H1 (cell line): ENCODE data around the gene PGAP2. TPM values are rescaled to one million over a fixed set of nuclear protein-coding genes. Genes with fewer than 3 reads are reported as not detected.

Experiments
- CTCF ChIA-PET: fragments of 300-600 bp; sonication (Branson Sonifier 250); formaldehyde crosslinking; loops from one replicate; lab custom pipeline; 2021; ENCODE audit not compliant: partially characterized antibody; lab: Charles Lee
- POLR2A ChIA-PET: fragments of 300-600 bp; sonication (Branson Sonifier 250); formaldehyde crosslinking; loops from one replicate; lab custom pipeline; 2021; ENCODE audit warnings: inconsistent platforms; ENCODE audit not compliant: partially characterized antibody; lab: Charles Lee
- DNase-seq, 2 experiments: peaks; one replicate each; pipeline versions ENCODE4 v3.0.0 to v3.0.0-alpha.2; 2010 to 2022; ENCODE audit warnings: low spot score in 2 of 2, low read depth in 1 of 2, mixed read lengths in 1 of 2
- FAIRE-seq: peaks from 2 replicates; lab custom pipeline; 2011; peaks lifted over from hg19 to GRCh38; lab: Jason Lieb, UNC
- H2AFZ ChIP-seq: 2 replicates; pipeline ENCODE4 v1.8.1; 2012; ENCODE audit warnings: low read length, inconsistent platforms
- H2AK5ac ChIP-seq: 2 replicates; pipeline ENCODE4 v1.6.1; 2013; ENCODE audit warnings: low read depth, low read length
- H2BK120ac ChIP-seq: replicated peaks from 2 replicates; pipeline ENCODE3; 2013; ENCODE audit warnings: low read depth, low read length, inconsistent platforms
- H2BK12ac ChIP-seq: 2 replicates; pipeline ENCODE4 v1.6.1; 2013; ENCODE audit warnings: low read depth, low read length
- H2BK15ac ChIP-seq: 2 replicates; pipeline ENCODE4 v1.6.1; 2013; ENCODE audit warnings: low read length
- H2BK20ac ChIP-seq: 2 replicates; pipeline ENCODE4 v1.6.1; 2013; ENCODE audit warnings: low read length
- H2BK5ac ChIP-seq: 2 replicates; pipeline ENCODE4 v1.6.1; 2013; ENCODE audit warnings: low read depth, low read length
- H3K14ac ChIP-seq: 2 replicates; pipeline ENCODE4 v1.6.1; 2013; ENCODE audit warnings: inconsistent platforms; ENCODE audit not compliant: insufficient read length
- H3K18ac ChIP-seq: 2 replicates; pipeline ENCODE4 v1.6.1; 2013; ENCODE audit warnings: low read length; ENCODE audit errors: extremely low read depth
- H3K23ac ChIP-seq: 2 replicates; pipeline ENCODE4 v1.6.1; 2013; ENCODE audit warnings: inconsistent platforms; ENCODE audit not compliant: insufficient read length
- H3K23me2 ChIP-seq: 2 replicates; pipeline ENCODE4 v1.6.1; 2013; ENCODE audit warnings: low read depth, low read length
- H3K27ac ChIP-seq: 2 replicates; pipeline ENCODE4 v1.6.1; 2011; ENCODE audit warnings: low read depth, low read length, inconsistent platforms
- H3K27me3 ChIP-seq, 4 experiments: replicated peaks in 1 of 4; 1 replicate in 1 of 4; 2 replicates in 3 of 4; pipeline versions ENCODE4 v1.6.1 to v1.8.1; 2011 to 2013; ENCODE audit warnings: low read length in 3 of 4, mild to moderate bottlenecking in 3 of 4, inconsistent platforms in 2 of 4, mixed read lengths in 2 of 4, moderate library complexity in 1 of 4; ENCODE audit not compliant: control insufficient read depth in 3 of 4, insufficient read depth in 3 of 4; ENCODE audit errors: extremely low read depth in 1 of 4
- H3K36me3 ChIP-seq, 4 experiments: 2 replicates each; pipeline versions ENCODE4 v1.6.1 to v1.8.1; 2011 to 2013; ENCODE audit warnings: mild to moderate bottlenecking in 4 of 4, low read length in 3 of 4, moderate library complexity in 2 of 4, control low read depth in 1 of 4, inconsistent platforms in 1 of 4; ENCODE audit not compliant: insufficient read depth in 4 of 4, control insufficient read depth in 2 of 4
- H3K4ac ChIP-seq: replicated peaks from 2 replicates; pipeline ENCODE3; 2013; ENCODE audit warnings: low read length, low read depth, mixed read lengths, inconsistent platforms; ENCODE audit not compliant: insufficient read length
- H3K4me1 ChIP-seq, 4 experiments: replicated peaks in 1 of 4; 1 replicate in 1 of 4; 2 replicates in 3 of 4; pipeline versions ENCODE4 v1.6.1 to v1.8.1; 2011 to 2013; ENCODE audit warnings: low read length in 3 of 4, inconsistent platforms in 2 of 4, mixed read lengths in 1 of 4; ENCODE audit not compliant: insufficient read depth in 4 of 4, control insufficient read depth in 3 of 4
- H3K4me2 ChIP-seq, 2 experiments: 2 replicates each; pipeline versions ENCODE4 v1.6.1 to v1.8.1; 2011 to 2013; ENCODE audit warnings: low read depth in 2 of 2, low read length in 2 of 2, control low read depth in 1 of 2, inconsistent platforms in 1 of 2, mild to moderate bottlenecking in 1 of 2; ENCODE audit not compliant: insufficient read depth in 1 of 2
- H3K4me3 ChIP-seq, 4 experiments: fragments of 200-600, 300-600 bp in 1 of 4; sonication (generic), shearing (Covaris generic), sonication (Bioruptor Twin) in 1 of 4; 2 replicates each; pipeline versions ENCODE4 v1.5.1 to v1.8.1; 2011 to 2016; ENCODE audit warnings: low read length in 4 of 4, low read depth in 3 of 4, control low read depth in 2 of 4, inconsistent platforms in 2 of 4, mild to moderate bottlenecking in 2 of 4, mixed read lengths in 1 of 4, moderate library complexity in 1 of 4; ENCODE audit not compliant: insufficient read depth in 2 of 4; ENCODE audit errors: extremely low read depth in 1 of 4
- H3K56ac ChIP-seq: replicated peaks from 2 replicates; pipeline ENCODE3; 2013; ENCODE audit warnings: low read depth, mild to moderate bottlenecking, mixed read lengths, low read length, inconsistent platforms; ENCODE audit not compliant: insufficient read length
- H3K79me1 ChIP-seq: 2 replicates; pipeline ENCODE4 v1.6.1; 2013; ENCODE audit warnings: low read depth, low read length, control low read depth
- H3K79me2 ChIP-seq, 2 experiments: 2 replicates each; pipeline versions ENCODE4 v1.6.1 to v1.8.1; 2012 to 2013; ENCODE audit warnings: low read length in 2 of 2, mild to moderate bottlenecking in 2 of 2, inconsistent platforms in 1 of 2; ENCODE audit not compliant: insufficient read depth in 2 of 2, control insufficient read depth in 1 of 2
- H3K9ac ChIP-seq, 4 experiments: replicated peaks in 1 of 4; 1 replicate in 1 of 4; 2 replicates in 3 of 4; pipeline versions ENCODE4 v1.6.1 to v1.8.1; 2011 to 2013; ENCODE audit warnings: low read depth in 3 of 4, low read length in 3 of 4, control low read depth in 2 of 4, mild to moderate bottlenecking in 2 of 4, moderate library complexity in 2 of 4, inconsistent platforms in 1 of 4; ENCODE audit errors: extremely low read depth in 1 of 4
- H3K9me3 ChIP-seq, 2 experiments: 2 replicates each; pipeline versions ENCODE4 v1.6.1 to v1.8.1; 2012 to 2013; ENCODE audit warnings: mild to moderate bottlenecking in 2 of 2, moderate library complexity in 2 of 2, control low read depth in 1 of 2, inconsistent platforms in 1 of 2, low read depth in 1 of 2, low read length in 1 of 2, mixed read lengths in 1 of 2; ENCODE audit not compliant: insufficient read depth in 2 of 2
- H4K20me1 ChIP-seq, 2 experiments: replicated peaks in 1 of 2; 2 replicates each; pipeline versions ENCODE3 to v1.8.1; 2011 to 2013; ENCODE audit warnings: inconsistent platforms in 2 of 2, low read length in 2 of 2, mild to moderate bottlenecking in 1 of 2; ENCODE audit not compliant: insufficient read depth in 2 of 2, control insufficient read depth in 1 of 2
- H4K5ac ChIP-seq: 2 replicates; pipeline ENCODE4 v1.6.1; 2013; ENCODE audit warnings: low read length, low read depth, mixed read lengths, inconsistent platforms; ENCODE audit not compliant: insufficient read length
- H4K8ac ChIP-seq: 2 replicates; pipeline ENCODE4 v1.8.0; 2013; ENCODE audit warnings: mild to moderate bottlenecking, moderate library complexity, low read length, inconsistent platforms; ENCODE audit not compliant: insufficient read depth; ENCODE audit errors: extremely low read depth
- H4K91ac ChIP-seq: replicated peaks from 2 replicates; pipeline ENCODE3; 2013; ENCODE audit warnings: low read length, mixed read lengths, inconsistent platforms; ENCODE audit not compliant: insufficient read length
- ATF3 ChIP-seq: IDR thresholded peaks from 2 replicates; pipeline ENCODE4 v1.6.1; 2011; ENCODE audit warnings: low read depth, mild to moderate bottlenecking, low read length; ENCODE audit not compliant: insufficient read depth
- BACH1 ChIP-seq: IDR thresholded peaks from 2 replicates; pipeline ENCODE4 v1.6.1; 2012; ENCODE audit warnings: low read length, improper control_type of control experiment
- KDM1A ChIP-seq: fragments of 200-600, 300-600 bp; sonication (generic); IDR thresholded peaks from 2 replicates; pipeline ENCODE4 v1.7.1; 2016; ENCODE audit warnings: mild to moderate bottlenecking, low read length, borderline replicate concordance
- POLR2AphosphoS5 ChIP-seq: IDR thresholded peaks from 2 replicates; pipeline ENCODE4 v1.6.1; 2011; ENCODE audit warnings: low read depth, low read length
- WGBS, 2 experiments: shearing (Covaris generic) in 1 of 2; methylation state at CpG; one replicate each; pipeline versions ENCODE4 v1.1.6 to v1.1.7; 2013 to 2015; ENCODE audit warnings: low lambda C conversion rate in 2 of 2, mixed read lengths in 2 of 2, inconsistent platforms in 1 of 2, low coverage in 1 of 2, missing lambda C conversion rate in 1 of 2; ENCODE audit not compliant: insufficient replicate concordance in 2 of 2, insufficient coverage in 1 of 2, insufficient read length in 1 of 2; ENCODE audit errors: extremely low coverage in 1 of 2, missing lambda C conversion rate in 1 of 2; 5-methylcytosine and 5-hydroxymethylcytosine counted together
- polyA plus RNA-seq, 7 experiments: library from polyadenylated mRNA; depleted of rRNA in 3 of 7; stranded (reverse) in 5 of 7; unstranded in 2 of 7; fragments of >200 nt in 5 of 7; fragments of 200-250 nt in 2 of 7; gene quantifications; 1 replicate in 5 of 7; 2 replicates in 1 of 7; 4 replicates in 1 of 7; pipeline versions ENCODE4 v1.2.1 to v1.2.3, GENCODE V29; 2011 to 2013; ENCODE audit warnings: missing spikeins in 2 of 7, mixed read lengths in 2 of 7
- total RNA-seq: library from RNA; stranded (reverse); fragmentation: NEBNext Ultra II Directional; extraction: Animal tissue kit (Norgen Biotek cat#: 25700); gene quantifications from 2 replicates; pipeline ENCODE4 v1.2.1, GENCODE V29; 2021

PGAP2 gene
- total and polyA plus RNA-seq, 2 of the 8 experiments (the other 6 are each of a cell fraction or from before 2014, with no cell fraction given) = 56.5 to 106 TPM

- Histone ChIP-seq H4K5ac (no peak overlapping the region), H3K79me2 (peaks cover 5 to 29% of the 10 kb centered on the region in 2 experiments), H2BK120ac (no peak overlapping the region), H2BK12ac (no peak overlapping the region), H2AK5ac (no peak overlapping the region), H3K18ac (no peak overlapping the region), H4K20me1 (peaks cover 7 to 25% of the 10 kb centered on the region in 2 experiments), H2BK5ac (no peak overlapping the region), H3K23ac (no peak overlapping the region), H4K8ac (no peak overlapping the region), H3K4me2 (no peak overlapping the region), H3K9ac (no peak overlapping the region), H3K9me3 (no peaks in the 10 kb centered on the region), H2BK20ac (no peak overlapping the region), H3K56ac (no peak overlapping the region), H4K91ac (no peak overlapping the region), H3K27ac (no peak overlapping the region), H3K36me3 (peaks cover 4 to 19% (median 7%) of the 10 kb centered on the region in 4 experiments; a peak in 5 of 8 replicates), H3K4me1 (peaks cover 13 to 30% (median 19%) of the 10 kb centered on the region in 4 experiments), H3K14ac (no peak overlapping the region), H3K23me2 (peaks cover 2% of the 10 kb centered on the region; the same call in 1 of the 2 replicates), H2BK15ac (no peak overlapping the region), H3K27me3 (no peaks in the 10 kb centered on the region), H3K4me3 (no peak overlapping the region), H2AFZ (no peak overlapping the region), H3K4ac (no peak overlapping the region), H3K79me1 (peaks cover 11% of the 10 kb centered on the region)
- FAIRE-seq = no peak
- WGBS, 2 experiments = 92% methylated on average over 13 of the region's 13 CpGs; no CpG with 5 or more reads in 1 of the 2 experiments
- no peak for DNase-seq
- no peak for TF ChIP-seq BACH1
- TF ChIP-seq POLR2AphosphoS5 = 0 out of 2 replicates have a peak, but pooled peaks have one; percentile 34
- TF ChIP-seq KDM1A = no peak
- no peak for TF ChIP-seq ATF3
- ChIA-PET CTCF (interaction anchor here (0.7 to 18.5 kb wide), 6 partner anchors 9 to 241 kb away, joined by 3 to 214 read pairs (median 7); partner anchors contain the start of genes RHOG and STIM1), POLR2A (interaction anchor here (0.6 to 1.5 kb wide), 6 partner anchors 9 to 236 kb away, joined by 3 to 5 read pairs (median 4); partner anchors contain the start of genes PGAP2 and RHOG)
Measured at GRCh38 chr11:3831378-3832239, 23.2 kb downstream of the PGAP2 start.
